Measurements from ENCODE around the gene SLC6A20.

Gene SLC6A20

DNA sequence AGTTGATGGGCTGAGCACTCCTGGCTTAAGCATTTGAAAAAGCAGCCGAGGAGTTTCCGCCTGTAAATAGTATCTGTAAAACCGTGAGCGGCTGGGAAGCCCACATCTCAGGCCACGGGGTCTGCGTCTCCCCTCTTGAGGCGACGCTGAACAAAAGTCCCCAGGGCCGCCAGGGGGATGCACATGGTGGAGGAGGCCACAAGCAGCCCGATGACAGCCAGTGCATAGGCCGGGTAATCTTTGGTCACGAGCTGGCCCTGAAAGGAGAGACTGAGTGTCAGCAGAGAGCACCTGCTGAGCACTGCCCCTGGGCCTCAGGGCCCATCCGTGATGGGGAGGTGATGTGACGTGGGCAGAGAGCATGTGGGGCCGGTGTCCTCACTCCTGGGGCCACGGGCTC, 37.5 kb downstream of the SLC6A20 start:
- TF ChIP-seq, protein P1, sequence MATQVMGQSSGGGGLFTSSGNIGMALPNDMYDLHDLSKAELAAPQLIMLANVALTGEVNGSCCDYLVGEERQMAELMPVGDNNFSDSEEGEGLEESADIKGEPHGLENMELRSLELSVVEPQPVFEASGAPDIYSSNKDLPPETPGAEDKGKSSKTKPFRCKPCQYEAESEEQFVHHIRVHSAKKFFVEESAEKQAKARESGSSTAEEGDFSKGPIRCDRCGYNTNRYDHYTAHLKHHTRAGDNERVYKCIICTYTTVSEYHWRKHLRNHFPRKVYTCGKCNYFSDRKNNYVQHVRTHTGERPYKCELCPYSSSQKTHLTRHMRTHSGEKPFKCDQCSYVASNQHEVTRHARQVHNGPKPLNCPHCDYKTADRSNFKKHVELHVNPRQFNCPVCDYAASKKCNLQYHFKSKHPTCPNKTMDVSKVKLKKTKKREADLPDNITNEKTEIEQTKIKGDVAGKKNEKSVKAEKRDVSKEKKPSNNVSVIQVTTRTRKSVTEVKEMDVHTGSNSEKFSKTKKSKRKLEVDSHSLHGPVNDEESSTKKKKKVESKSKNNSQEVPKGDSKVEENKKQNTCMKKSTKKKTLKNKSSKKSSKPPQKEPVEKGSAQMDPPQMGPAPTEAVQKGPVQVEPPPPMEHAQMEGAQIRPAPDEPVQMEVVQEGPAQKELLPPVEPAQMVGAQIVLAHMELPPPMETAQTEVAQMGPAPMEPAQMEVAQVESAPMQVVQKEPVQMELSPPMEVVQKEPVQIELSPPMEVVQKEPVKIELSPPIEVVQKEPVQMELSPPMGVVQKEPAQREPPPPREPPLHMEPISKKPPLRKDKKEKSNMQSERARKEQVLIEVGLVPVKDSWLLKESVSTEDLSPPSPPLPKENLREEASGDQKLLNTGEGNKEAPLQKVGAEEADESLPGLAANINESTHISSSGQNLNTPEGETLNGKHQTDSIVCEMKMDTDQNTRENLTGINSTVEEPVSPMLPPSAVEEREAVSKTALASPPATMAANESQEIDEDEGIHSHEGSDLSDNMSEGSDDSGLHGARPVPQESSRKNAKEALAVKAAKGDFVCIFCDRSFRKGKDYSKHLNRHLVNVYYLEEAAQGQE (IDR thresholded peaks at IDR 0.05; ENCODE audit: insufficient read depth in 1 of 2, low read depth in 2 of 2, low read length in 2 of 2), result no peak
- TF ChIP-seq FOXP2 (optimal IDR thresholded peaks at IDR 0.05; ENCODE audit: borderline replicate concordance, extremely low read depth, extremely low read length, insufficient read depth), result no peak
- no peak for TF ChIP-seq SIN3A (IDR thresholded peaks at IDR 0.05; ENCODE audit: borderline replicate concordance, insufficient read depth, low read length)
- TF ChIP-seq POLR2AphosphoS5 (IDR thresholded peaks at IDR 0.05; ENCODE audit: low read depth, low read length), result no peak
- TF ChIP-seq TAF1 (IDR thresholded peaks at IDR 0.05; ENCODE audit: borderline replicate concordance, insufficient read depth, low read length), result no peak

DNA sequence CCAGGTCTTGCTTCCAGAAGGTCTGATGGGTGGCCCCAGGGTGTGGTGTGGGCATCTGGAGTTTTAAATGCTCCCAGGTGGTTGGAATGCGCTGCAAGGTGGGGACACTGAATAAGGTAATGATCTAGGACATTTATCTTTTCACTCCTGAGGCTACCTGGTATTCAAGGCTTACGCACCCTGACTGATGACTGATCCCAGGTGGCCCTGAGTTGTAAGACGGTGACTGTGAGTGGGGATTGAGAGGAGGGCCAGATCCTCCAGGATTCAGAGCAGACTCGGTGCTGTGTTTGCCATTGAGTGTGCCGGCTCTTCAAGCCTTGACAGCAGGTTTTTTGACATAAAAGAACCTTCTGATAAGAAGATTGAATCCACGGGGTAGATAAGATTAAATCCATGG, 40.3 kb downstream of the SLC6A20 start:
- no peak for TF ChIP-seq TAF1 (IDR thresholded peaks at IDR 0.05; ENCODE audit: borderline replicate concordance, insufficient read depth, low read length)
- no peak for TF ChIP-seq FOXP2 (optimal IDR thresholded peaks at IDR 0.05; ENCODE audit: borderline replicate concordance, extremely low read depth, extremely low read length, insufficient read depth)
- TF ChIP-seq, protein P1 (IDR thresholded peaks at IDR 0.05; ENCODE audit: insufficient read depth in 1 of 2, low read depth in 2 of 2, low read length in 2 of 2), result no peak
- no peak for TF ChIP-seq SIN3A (IDR thresholded peaks at IDR 0.05; ENCODE audit: borderline replicate concordance, insufficient read depth, low read length)

DNA sequence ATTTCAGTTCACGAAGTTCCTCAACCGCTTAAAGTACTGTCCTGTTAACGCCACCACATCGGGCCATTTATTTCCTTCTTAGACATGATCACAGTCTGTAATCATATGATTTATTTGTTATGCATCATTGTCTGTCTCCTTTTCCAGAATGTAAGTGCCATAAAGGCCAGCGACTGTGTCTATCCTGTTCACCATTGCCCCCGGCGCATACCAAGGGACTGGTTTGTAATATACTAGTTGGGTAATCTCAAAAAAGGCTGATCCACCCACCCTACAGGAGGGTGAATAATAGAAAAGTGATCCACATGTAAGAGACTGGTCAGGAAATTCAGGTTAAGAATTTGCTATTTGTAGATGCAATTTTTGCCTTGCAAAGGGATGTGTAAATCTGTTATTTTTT, 41.9 kb downstream of the SLC6A20 start:
- TF ChIP-seq, protein P1 (IDR thresholded peaks at IDR 0.05; ENCODE audit: insufficient read depth in 1 of 2, low read depth in 2 of 2, low read length in 2 of 2), result no peak
- TF ChIP-seq TAF1 (IDR thresholded peaks at IDR 0.05; ENCODE audit: borderline replicate concordance, insufficient read depth, low read length) (no peak), SIN3A (IDR thresholded peaks at IDR 0.05; ENCODE audit: borderline replicate concordance, insufficient read depth, low read length) (no peak), POLR2AphosphoS5 (IDR thresholded peaks at IDR 0.05; ENCODE audit: low read depth, low read length) (no peak), FOXP2 (optimal IDR thresholded peaks at IDR 0.05; ENCODE audit: borderline replicate concordance, extremely low read depth, extremely low read length, insufficient read depth) (no peak)

DNA sequence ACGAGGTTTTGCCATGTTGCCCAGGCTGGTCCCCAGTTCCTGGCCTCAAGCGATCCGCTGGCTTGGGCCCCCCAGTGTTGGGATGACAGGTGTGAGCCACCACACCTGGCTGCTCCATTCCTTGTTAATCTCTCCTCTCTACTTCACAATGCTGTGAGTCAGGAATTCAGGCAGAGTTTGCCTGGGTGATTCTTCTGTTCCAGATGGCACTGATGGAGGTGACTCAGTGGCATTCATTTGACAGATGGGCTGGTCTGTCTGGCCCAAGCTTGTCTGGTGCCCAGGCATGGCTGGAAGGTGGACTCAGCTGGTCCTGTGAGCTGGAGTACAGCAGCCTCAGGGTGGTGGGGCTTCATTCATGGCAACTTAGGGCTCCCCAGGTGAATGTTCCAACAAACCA, 43.2 kb downstream of the SLC6A20 start:
- TF ChIP-seq POLR2AphosphoS5 (IDR thresholded peaks at IDR 0.05; ENCODE audit: low read depth, low read length), result no peak
- TF ChIP-seq SIN3A (IDR thresholded peaks at IDR 0.05; ENCODE audit: borderline replicate concordance, insufficient read depth, low read length), result no peak
- TF ChIP-seq, protein P1 (IDR thresholded peaks at IDR 0.05; ENCODE audit: insufficient read depth in 1 of 2, low read depth in 2 of 2, low read length in 2 of 2), result no peak
- no peak for TF ChIP-seq FOXP2 (optimal IDR thresholded peaks at IDR 0.05; ENCODE audit: borderline replicate concordance, extremely low read depth, extremely low read length, insufficient read depth)
- no peak for TF ChIP-seq TAF1 (IDR thresholded peaks at IDR 0.05; ENCODE audit: borderline replicate concordance, insufficient read depth, low read length)
